AG04449 (cell line): ENCODE results near the gene GOSR1.
"Not testable (repeated sequence)": the region's sequence is repeated elsewhere in the genome, so short reads cannot be mapped to it uniquely, and the experiment has no call there.

ENCODE experiments used
- CTCF ChIA-PET: fragments of 350-600 bp; formaldehyde crosslinking; extraction: SDS; loops from one replicate; lab custom pipeline; 2021; ENCODE audit warnings: antibody characterized with exemption; lab: Yijun Ruan, JAX
- POLR2A ChIA-PET: fragments of 400-600, 350-600 bp; formaldehyde crosslinking; extraction: SDS; loops from one replicate; lab custom pipeline; 2020; ENCODE audit warnings: antibody characterized with exemption, inconsistent platforms; lab: Yijun Ruan, JAX
- DNase-seq: peaks from one replicate; pipeline ENCODE4 v3.0.0-alpha.2; 2010; ENCODE audit warnings: low read depth, low spot score
- H3K4me3 ChIP-seq: 2 replicates; pipeline ENCODE4 v1.5.1; 2011; ENCODE audit warnings: low read depth, mild to moderate bottlenecking, control low read depth, low read length
- TF ChIP-seq, protein P1 (sequence below): IDR thresholded peaks from one replicate; pipeline ENCODE4 v1.5.1; 2011; ENCODE audit warnings: mild to moderate bottlenecking, moderate library complexity, low read length, control low read depth, inconsistent platforms; ENCODE audit not compliant: insufficient read depth; ENCODE audit errors: missing control alignments

GOSR1 gene

DNA sequence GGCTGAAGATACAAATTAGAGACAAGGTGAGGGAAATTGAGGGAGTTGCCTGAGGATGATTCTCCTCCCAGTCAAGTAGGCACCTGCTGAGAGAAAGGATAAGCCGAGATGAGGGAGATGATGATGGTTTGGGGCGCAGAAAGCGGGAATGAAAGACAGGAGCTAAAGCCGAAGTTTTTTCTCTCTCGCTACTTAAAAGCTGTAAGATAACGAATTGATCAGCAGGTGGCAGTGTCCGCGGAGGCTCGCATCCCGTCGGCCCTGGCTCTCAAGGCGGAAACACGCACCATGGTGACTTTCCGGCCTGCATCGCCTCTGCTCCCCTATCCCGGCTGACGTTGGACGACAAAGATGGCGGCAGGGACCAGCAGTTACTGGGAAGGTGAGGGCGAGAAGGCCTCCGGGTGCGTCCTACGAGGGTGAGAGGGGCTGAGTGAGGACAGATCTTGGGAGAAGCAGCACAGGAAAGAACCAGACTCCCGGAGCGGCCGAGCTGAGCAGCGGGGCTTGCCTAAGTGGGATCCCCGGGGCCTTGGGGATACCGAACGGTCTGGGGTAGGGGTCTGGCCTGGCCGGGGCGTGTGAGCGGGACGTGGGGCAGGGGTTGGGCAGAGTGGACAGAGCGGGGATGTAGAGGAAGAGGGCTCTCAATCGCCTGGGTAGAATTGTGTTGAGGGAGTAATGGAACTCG lies at the start of gene GOSR1:
Gene GOSR1, plus strand, starts transcription at position 326 of the 691 bp plus-strand sequence. Its CDS starts 26 bp downstream, at position 352.
- peak; percentile 74 for DNase-seq
- ChIA-PET POLR2A (interaction anchor here (0.7 to 1.4 kb wide), 3 partner anchors 10 to 123 kb away, joined by 3 to 7 read pairs (median 5); no protein-coding TSS in a partner anchor), CTCF (interaction anchor here (0.6 to 4.4 kb wide), 39 partner anchors 9 to 348 kb away, joined by 3 to 44 read pairs (median 5); partner anchors contain the start of gene CRLF3)
- TF ChIP-seq, protein P1, sequence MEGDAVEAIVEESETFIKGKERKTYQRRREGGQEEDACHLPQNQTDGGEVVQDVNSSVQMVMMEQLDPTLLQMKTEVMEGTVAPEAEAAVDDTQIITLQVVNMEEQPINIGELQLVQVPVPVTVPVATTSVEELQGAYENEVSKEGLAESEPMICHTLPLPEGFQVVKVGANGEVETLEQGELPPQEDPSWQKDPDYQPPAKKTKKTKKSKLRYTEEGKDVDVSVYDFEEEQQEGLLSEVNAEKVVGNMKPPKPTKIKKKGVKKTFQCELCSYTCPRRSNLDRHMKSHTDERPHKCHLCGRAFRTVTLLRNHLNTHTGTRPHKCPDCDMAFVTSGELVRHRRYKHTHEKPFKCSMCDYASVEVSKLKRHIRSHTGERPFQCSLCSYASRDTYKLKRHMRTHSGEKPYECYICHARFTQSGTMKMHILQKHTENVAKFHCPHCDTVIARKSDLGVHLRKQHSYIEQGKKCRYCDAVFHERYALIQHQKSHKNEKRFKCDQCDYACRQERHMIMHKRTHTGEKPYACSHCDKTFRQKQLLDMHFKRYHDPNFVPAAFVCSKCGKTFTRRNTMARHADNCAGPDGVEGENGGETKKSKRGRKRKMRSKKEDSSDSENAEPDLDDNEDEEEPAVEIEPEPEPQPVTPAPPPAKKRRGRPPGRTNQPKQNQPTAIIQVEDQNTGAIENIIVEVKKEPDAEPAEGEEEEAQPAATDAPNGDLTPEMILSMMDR: peak; percentile 82
- H3K4me3 ChIP-seq: peak within 1 kb of the TSS; percentile 71

DNA sequence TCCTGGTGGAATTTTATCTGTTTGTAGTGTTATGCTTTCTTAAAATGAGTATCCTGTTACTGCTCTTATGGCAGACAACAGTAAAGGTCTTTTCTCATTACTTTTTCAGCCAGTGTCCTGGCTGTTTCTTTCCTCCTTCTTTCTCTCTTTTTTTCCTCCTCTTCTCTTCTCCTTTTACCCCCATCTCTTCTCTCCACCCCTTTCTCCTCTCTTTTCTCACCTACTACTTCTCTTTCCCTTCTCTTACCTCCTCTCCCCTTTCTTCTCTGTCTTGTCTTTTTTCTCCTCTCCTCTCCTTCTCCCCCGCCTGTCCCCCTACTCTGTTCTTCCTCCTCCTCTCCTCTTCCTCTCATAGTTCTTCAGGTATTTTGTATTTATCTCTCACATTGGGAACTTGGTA lies 49.6 kb upstream of the GOSR1 start:
- TF ChIP-seq, protein P1: no peak
- no peak for DNase-seq
- ChIA-PET POLR2A (no interaction called here), CTCF (interaction anchor here (0.7 kb wide), 1 partner anchor 88 kb away, joined by 3 read pairs; no protein-coding TSS in a partner anchor)
- no peak overlapping the region for H3K4me3 ChIP-seq

DNA sequence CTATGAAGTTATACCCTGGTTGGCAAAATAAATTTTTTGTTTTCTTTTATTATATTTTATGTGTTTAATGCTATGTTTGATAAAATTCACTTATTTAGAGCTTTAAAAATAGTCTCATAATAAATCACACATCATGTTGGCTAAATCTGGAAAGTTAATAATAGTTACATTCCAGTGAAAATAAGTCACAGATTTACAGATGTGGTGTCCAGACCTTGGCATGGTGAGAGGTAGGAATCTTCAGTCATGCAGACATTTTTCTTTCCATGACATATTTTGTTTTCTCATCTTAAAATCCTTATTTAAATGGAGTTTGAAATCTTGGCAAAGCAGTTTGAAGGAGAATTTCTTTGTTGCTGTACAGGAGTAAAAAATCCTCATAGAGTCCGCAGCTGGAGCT lies 48.1 kb upstream of the GOSR1 start:
- CTCF ChIA-PET: interaction anchor here (0.6 kb wide), 1 partner anchor 90 kb away, joined by 3 read pairs; no protein-coding TSS in a partner anchor

DNA sequence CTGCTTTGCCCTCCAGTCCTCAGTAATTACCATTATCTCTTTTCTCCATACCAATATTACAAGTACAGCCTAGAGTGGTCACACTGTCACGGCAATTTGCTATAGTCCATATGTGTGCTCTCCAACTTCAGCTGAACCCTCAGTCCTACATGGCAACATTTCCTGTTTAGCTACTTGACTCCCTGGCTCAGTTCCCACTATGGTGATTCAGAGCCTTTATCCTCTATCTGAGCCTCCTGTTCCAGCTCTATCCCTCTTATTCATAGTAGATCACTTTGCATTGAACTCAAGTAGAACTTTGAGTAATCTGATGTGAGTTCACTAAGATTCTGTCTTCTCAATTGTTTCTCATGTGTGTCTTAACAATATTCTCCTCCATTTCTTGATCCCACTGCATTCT lies 43.7 kb upstream of the GOSR1 start:
- ChIA-PET POLR2A (no interaction called here), CTCF (interaction anchor here (0.9 kb wide), 1 partner anchor 43 kb away, joined by 3 read pairs; no protein-coding TSS in a partner anchor)

More for the DNA sequence above, 48.1 kb upstream of the GOSR1 start:
- TF ChIP-seq, protein P1: no peak
- no peak for DNase-seq
- no peak overlapping the region for H3K4me3 ChIP-seq
- POLR2A ChIA-PET: no interaction called here

DNA sequence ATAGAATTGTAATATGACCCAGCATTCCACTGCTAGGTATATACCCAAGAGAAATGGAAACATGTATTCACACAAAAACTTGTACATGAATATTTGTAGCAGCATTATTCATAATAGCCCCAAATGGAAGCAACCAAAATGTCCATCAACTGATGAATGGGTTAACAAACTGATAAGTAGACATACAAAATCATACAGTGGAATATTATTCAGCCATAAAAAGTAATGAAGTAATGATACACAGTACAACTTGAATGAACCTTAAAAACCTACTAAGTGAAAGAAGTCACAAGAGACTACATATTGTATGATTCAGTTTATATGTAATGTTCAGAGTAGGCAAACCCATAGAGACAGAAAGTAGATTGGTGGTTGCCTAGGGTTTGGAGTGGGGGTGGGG lies 40.5 kb upstream of the GOSR1 start:
- no peak overlapping the region for H3K4me3 ChIP-seq
- ChIA-PET CTCF (no interaction called here), POLR2A (no interaction called here)
- DNase-seq: no peak
- TF ChIP-seq, protein P1: no peak

More for the DNA sequence above, 43.7 kb upstream of the GOSR1 start:
- DNase-seq: peak; percentile 47
- no peak overlapping the region for H3K4me3 ChIP-seq
- TF ChIP-seq, protein P1: no peak

DNA sequence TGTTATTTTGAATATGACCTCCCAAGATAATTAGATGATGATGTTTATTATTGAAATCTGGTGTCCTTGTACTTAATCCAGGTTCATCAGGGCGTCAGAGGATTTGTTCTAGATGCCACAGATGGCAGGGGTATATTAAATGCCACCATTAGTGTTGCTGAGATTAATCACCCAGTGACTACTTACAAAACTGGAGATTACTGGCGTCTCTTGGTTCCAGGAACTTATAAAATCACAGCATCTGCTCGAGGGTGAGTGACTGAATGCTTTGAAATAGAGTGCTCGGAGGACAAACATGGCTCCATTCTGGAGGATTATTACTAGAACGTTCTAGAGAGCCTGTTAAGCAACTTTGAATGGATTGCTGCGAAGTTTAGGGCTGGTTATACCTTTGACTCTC lies 33.5 kb upstream of the GOSR1 start:
- CTCF ChIA-PET: no interaction called here
- DNase-seq: no peak
- no peak overlapping the region for H3K4me3 ChIP-seq
- POLR2A ChIA-PET: no interaction called here
- TF ChIP-seq, protein P1: no peak

DNA sequence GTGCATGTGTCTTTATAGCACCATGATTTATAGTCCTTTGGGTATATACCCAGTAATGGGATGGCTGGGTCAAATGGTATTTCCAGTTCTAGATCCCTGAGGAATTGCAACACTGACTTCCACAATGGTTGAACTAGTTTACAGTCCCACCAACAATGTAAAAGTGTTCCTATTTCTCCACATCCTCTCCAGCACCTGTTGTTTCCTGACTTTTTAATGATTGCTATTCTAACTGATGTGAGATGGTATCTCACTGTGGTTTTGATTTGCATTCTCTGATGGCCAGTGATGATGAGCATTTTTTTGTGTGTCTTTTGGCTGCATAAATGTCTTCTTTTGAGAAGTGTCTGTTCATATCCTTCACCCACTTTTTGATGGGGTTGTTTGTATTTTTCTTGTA lies 30.6 kb upstream of the GOSR1 start:
- POLR2A ChIA-PET, H3K4me3 ChIP-seq, CTCF ChIA-PET, DNase-seq: not testable (repeated sequence)
